MM.1S (cell line): ENCODE data around the gene PIGQ.

Experiments used
- DNase-seq: peaks from one replicate; pipeline ENCODE4 v3.0.0-alpha.2; 2015
- H2AFZ ChIP-seq: fragments of 300-600 bp; sonication (generic); 2 replicates; pipeline ENCODE4 v1.6.0; 2016; ENCODE audit warnings: antibody characterized with exemption, low read length
- H3F3A ChIP-seq: fragments of 300-600 bp; sonication (generic); 2 replicates; pipeline ENCODE4 v1.6.1; 2016; ENCODE audit warnings: mild to moderate bottlenecking, antibody characterized with exemption, low read length, moderate library complexity, mixed read lengths; ENCODE audit not compliant: insufficient read depth
- H3K27ac ChIP-seq: fragments of 300-600 bp; sonication (generic); 2 replicates; pipeline ENCODE4 v1.5.1; 2016; ENCODE audit warnings: mild to moderate bottlenecking, low read length
- H3K27me3 ChIP-seq: fragments of 300-600 bp; sonication (generic); replicated peaks from 2 replicates; pipeline ENCODE4 v1.6.0; 2016; ENCODE audit warnings: low read length; ENCODE audit not compliant: insufficient read depth
- H3K36me3 ChIP-seq: fragments of 300-600 bp; sonication (generic); replicated peaks from 2 replicates; pipeline ENCODE4 v1.6.1; 2016; ENCODE audit warnings: mild to moderate bottlenecking, low read length, mixed read lengths; ENCODE audit not compliant: insufficient read depth
- H3K4me1 ChIP-seq: fragments of 300-600 bp; sonication (generic); 2 replicates; pipeline ENCODE4 v1.6.1; 2016; ENCODE audit warnings: low read length, mixed read lengths
- H3K4me2 ChIP-seq: fragments of 300-600 bp; sonication (generic); 2 replicates; pipeline ENCODE4 v1.6.0; 2016; ENCODE audit warnings: low read depth, low read length
- H3K4me3 ChIP-seq: fragments of 300-600 bp; sonication (generic); 2 replicates; pipeline ENCODE4 v1.5.1; 2016; ENCODE audit warnings: low read length, mixed read lengths
- H3K79me2 ChIP-seq: fragments of 300-600 bp; sonication (generic); 2 replicates; pipeline ENCODE4 v1.6.1; 2016; ENCODE audit warnings: mixed run types, low read length, mixed read lengths
- H3K9ac ChIP-seq: fragments of 300-600 bp; sonication (generic); 2 replicates; pipeline ENCODE4 v1.6.1; 2016; ENCODE audit warnings: low read length, mixed read lengths
- H3K9me2 ChIP-seq: fragments of 300-600 bp; sonication (generic); replicated peaks from 2 replicates; pipeline ENCODE4 v1.6.1; 2016; ENCODE audit warnings: mild to moderate bottlenecking, low read length, mixed read lengths; ENCODE audit not compliant: insufficient read depth
- H3K9me3 ChIP-seq: fragments of 300-600 bp; sonication (generic); replicated peaks from 2 replicates; pipeline ENCODE4 v1.6.1; 2016; ENCODE audit warnings: mild to moderate bottlenecking, low read length, mixed read lengths; ENCODE audit not compliant: insufficient read depth
- H4K20me1 ChIP-seq: fragments of 300-600 bp; sonication (generic); 2 replicates; pipeline ENCODE4 v1.6.1; 2016; ENCODE audit warnings: mild to moderate bottlenecking, low read length, moderate library complexity, mixed read lengths; ENCODE audit not compliant: insufficient read depth
- EZH2 ChIP-seq: fragments of 300-600 bp; sonication (generic); optimal IDR thresholded peaks from 2 replicates; pipeline ENCODE3; 2017; ENCODE audit warnings: low read depth, mild to moderate bottlenecking, antibody characterized with exemption, low read length, mixed read lengths
- EZH2phosphoT487 ChIP-seq: fragments of 300-600 bp; sonication (generic); IDR thresholded peaks from 2 replicates; pipeline ENCODE4 v1.6.1; 2018; ENCODE audit warnings: antibody characterized with exemption, low read length
- TF ChIP-seq, protein P1 (sequence below): fragments of 300-600 bp; sonication (generic); IDR thresholded peaks from 2 replicates; pipeline ENCODE4 v1.5.1; 2016; ENCODE audit warnings: antibody characterized with exemption, low read length, mixed read lengths

Gene PIGQ

DNA sequence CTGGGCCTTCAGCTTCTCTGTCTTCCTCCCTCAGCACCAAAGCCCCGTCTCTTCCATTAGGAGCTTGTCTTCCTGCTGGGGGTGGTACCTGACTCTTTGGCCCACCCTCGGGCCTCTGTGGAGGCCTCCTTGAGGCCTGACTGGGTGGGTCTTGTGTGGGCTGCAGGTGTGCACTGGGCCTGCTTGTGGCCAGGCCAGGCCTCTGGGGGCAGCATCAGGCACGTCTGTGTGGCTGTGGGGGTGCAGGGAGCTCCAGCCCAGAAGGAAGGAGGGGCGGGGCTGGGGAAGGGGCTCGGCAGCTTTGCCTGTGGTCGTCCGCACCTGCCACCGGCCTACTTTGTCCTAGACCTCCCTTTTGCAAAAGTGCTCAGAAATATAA, 7.0 kb downstream of the PIGQ start:
- Histone ChIP-seq H3K36me3 (no peaks in the 10 kb centered on the region), H3K79me2 (peaks cover 5% of the 10 kb centered on the region; the same call in 1 of the 2 replicates), H3F3A (no peaks in the 10 kb centered on the region), H3K4me1 (no peaks in the 10 kb centered on the region), H3K27ac (no peak overlapping the region), H4K20me1 (no peaks in the 10 kb centered on the region), H3K9me3 (no peaks in the 10 kb centered on the region), H3K4me3 (no peak overlapping the region), H3K9ac (no peak overlapping the region), H3K4me2 (no peak overlapping the region), H3K9me2 (no peaks in the 10 kb centered on the region), H2AFZ (no peak overlapping the region), H3K27me3 (no peaks in the 10 kb centered on the region)
- TF ChIP-seq EZH2phosphoT487 (no peak), EZH2 (no peak)
- TF ChIP-seq, protein P1, sequence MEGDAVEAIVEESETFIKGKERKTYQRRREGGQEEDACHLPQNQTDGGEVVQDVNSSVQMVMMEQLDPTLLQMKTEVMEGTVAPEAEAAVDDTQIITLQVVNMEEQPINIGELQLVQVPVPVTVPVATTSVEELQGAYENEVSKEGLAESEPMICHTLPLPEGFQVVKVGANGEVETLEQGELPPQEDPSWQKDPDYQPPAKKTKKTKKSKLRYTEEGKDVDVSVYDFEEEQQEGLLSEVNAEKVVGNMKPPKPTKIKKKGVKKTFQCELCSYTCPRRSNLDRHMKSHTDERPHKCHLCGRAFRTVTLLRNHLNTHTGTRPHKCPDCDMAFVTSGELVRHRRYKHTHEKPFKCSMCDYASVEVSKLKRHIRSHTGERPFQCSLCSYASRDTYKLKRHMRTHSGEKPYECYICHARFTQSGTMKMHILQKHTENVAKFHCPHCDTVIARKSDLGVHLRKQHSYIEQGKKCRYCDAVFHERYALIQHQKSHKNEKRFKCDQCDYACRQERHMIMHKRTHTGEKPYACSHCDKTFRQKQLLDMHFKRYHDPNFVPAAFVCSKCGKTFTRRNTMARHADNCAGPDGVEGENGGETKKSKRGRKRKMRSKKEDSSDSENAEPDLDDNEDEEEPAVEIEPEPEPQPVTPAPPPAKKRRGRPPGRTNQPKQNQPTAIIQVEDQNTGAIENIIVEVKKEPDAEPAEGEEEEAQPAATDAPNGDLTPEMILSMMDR, result no peak
- no peak for DNase-seq

DNA sequence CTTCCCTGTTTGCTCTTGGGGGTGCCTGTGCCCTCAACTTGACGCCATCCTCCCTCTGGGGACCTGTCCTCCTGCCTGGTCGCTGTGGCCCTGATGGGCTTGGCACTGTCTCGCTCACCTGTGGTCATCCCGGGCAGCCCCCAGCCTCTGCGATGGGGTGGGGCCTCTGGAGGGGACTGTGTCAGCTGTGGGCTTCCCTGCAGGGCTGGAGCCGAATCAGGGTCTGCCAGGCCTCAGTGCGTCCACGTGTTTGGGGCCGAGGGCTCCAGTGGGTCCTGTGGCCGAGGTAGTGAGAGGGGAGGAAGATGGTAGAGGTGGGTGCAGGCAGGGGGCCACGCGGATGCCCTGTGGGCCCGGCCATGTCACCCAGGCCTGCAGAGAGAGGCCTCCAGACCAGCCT, 8.0 kb downstream of the PIGQ start:
- H3K9ac ChIP-seq, result no peak overlapping the region
- no peaks in the 10 kb centered on the region for H3K9me3 ChIP-seq
- H3K36me3 ChIP-seq, result no peaks in the 10 kb centered on the region
- no peak overlapping the region for H2AFZ ChIP-seq
- no peaks in the 10 kb centered on the region for H3K9me2 ChIP-seq
- no peak overlapping the region for H3K27ac ChIP-seq
- no peak overlapping the region for H3K4me3 ChIP-seq
- no peaks in the 10 kb centered on the region for H3K4me1 ChIP-seq
- no peak for DNase-seq
- H3K4me2 ChIP-seq, result no peak overlapping the region
- no peak for TF ChIP-seq EZH2phosphoT487
- TF ChIP-seq, protein P1, result no peak
- TF ChIP-seq EZH2, result no peak
- no peaks in the 10 kb centered on the region for H3K27me3 ChIP-seq
- no peaks in the 10 kb centered on the region for H4K20me1 ChIP-seq
- H3F3A ChIP-seq, result no peaks in the 10 kb centered on the region
- no peaks in the 10 kb centered on the region for H3K79me2 ChIP-seq

DNA sequence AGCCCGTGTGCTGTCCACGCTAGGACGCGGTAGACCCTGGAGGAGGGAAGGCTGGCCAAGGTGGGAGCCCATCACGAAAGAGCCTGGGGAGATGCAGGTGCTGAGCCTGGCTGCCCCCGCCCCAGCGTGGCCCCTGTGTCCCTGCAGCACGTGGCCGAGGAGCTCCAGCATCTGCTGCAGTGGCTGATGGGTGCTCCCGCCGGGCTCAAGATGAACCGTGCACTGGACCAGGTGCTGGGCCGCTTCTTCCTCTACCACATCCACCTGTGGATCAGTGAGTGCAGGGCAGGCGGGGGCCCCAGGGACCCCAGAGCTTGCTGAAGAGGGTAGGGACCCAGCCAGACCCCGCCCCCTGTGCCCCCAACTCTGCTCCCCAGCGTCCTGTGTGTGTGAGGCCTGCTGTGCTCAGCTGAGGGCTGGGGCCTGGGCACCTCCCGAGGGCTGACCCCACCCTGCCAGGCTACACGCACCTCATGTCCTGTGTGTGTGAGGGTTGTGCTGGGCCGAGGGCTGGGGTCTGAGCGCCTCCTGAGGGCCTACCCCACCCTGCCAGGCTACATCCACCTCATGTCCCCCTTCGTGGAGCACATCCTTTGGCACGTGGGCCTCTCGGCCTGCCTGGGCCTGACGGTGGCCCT, 8.6 kb downstream of the PIGQ start:
- Histone ChIP-seq H3K4me1 (no peaks in the 10 kb centered on the region), H3F3A (no peaks in the 10 kb centered on the region), H2AFZ (no peak overlapping the region), H4K20me1 (no peaks in the 10 kb centered on the region), H3K4me2 (no peak overlapping the region), H3K9me2 (no peaks in the 10 kb centered on the region), H3K9ac (no peak overlapping the region), H3K79me2 (no peaks in the 10 kb centered on the region), H3K9me3 (no peaks in the 10 kb centered on the region), H3K4me3 (no peak overlapping the region), H3K36me3 (no peaks in the 10 kb centered on the region), H3K27me3 (no peaks in the 10 kb centered on the region), H3K27ac (no peak overlapping the region)
- no peak for DNase-seq
- TF ChIP-seq, protein P1, result no peak
- TF ChIP-seq EZH2phosphoT487 (no peak), EZH2 (no peak)
